Esophagus muscularis mucosa (tissue), 4 donors: ENCODE measurements around the gene CAPN11. TPM values are rescaled to one million over a fixed set of nuclear protein-coding genes. Genes with fewer than 3 reads are reported as not detected.

Source experiments
- DNase-seq: peaks from one replicate; pipeline ENCODE4 v3.0.0-alpha.2; 2017; ENCODE audit errors: extremely low spot score
- H3K27ac ChIP-seq, 4 donors: fragments of 200-600 bp; sonication (generic); replicated peaks in 1 of 4; 1 replicate in 3 of 4; 2 replicates in 1 of 4; pipeline ENCODE4 v1.5.1; 2016 to 2019; ENCODE audit warnings: mild to moderate bottlenecking in 1 of 4
- H3K27me3 ChIP-seq, 4 donors: fragments of 200-600 bp; sonication (generic); one replicate each; pipeline versions ENCODE4 v1.5.1 to v1.6.0; 2016 to 2019
- H3K36me3 ChIP-seq, 4 donors: fragments of 200-600 bp; sonication (generic); one replicate each; pipeline ENCODE4 v1.5.1; 2016 to 2019
- H3K4me1 ChIP-seq, 4 donors: fragments of 200-600 bp; sonication (generic); one replicate each; pipeline ENCODE4 v1.5.1; 2016 to 2019
- H3K4me3 ChIP-seq, 4 donors: fragments of 200-600 bp; sonication (generic); 1 replicate in 2 of 4; 2 replicates in 2 of 4; pipeline ENCODE4 v1.5.1; 2016 to 2019; ENCODE audit warnings: mild to moderate bottlenecking in 4 of 4, moderate library complexity in 1 of 4
- H3K9me3 ChIP-seq, 4 donors: fragments of 200-600 bp; sonication (generic); 1 replicate in 3 of 4; 2 replicates in 1 of 4; pipeline ENCODE4 v1.5.1; 2016 to 2019
- CTCF ChIP-seq, 3 experiments: fragments of 200-600 bp in 2 of 3; fragments of 450-650 bp in 1 of 3; sonication (generic) in 2 of 3; IDR thresholded peaks; one replicate each; pipeline ENCODE4 v1.5.1; 2017 to 2019; ENCODE audit warnings: antibody characterized with exemption in 3 of 3, mild to moderate bottlenecking in 2 of 3, moderate library complexity in 1 of 3
- EP300 ChIP-seq: sonication (generic); formaldehyde crosslinking; IDR thresholded peaks from one replicate; pipeline ENCODE4 v1.6.1; 2017; ENCODE audit warnings: antibody characterized with exemption
- POLR2A ChIP-seq: fragments of 450-650 bp; IDR thresholded peaks from one replicate; pipeline ENCODE4 v1.6.1; 2017; ENCODE audit warnings: antibody characterized with exemption, moderate library complexity, mild to moderate bottlenecking, low read depth
- POLR2AphosphoS5 ChIP-seq, 2 donors: sonication (generic); formaldehyde crosslinking; IDR thresholded peaks; one replicate each; pipeline ENCODE4 v1.6.1; 2017; ENCODE audit warnings: antibody characterized with exemption in 2 of 2
- WGBS: methylation state at CpG from one replicate; pipeline ENCODE4 v1.1.5; 2018; 5-methylcytosine and 5-hydroxymethylcytosine counted together
- intact Hi-C: fragments of 100-400 bp; cut with DNase I; formaldehyde crosslinking; loops from one replicate; pipeline ENCODE4 v1.15.1; 2023
- total RNA-seq, 4 donors: library from RNA; depleted of rRNA; stranded (reverse); fragments of >200 nt; gene quantifications; one replicate each; pipeline versions ENCODE4 v1.1.0 to v1.2.1, GENCODE V29; 2016

Gene CAPN11
- total RNA-seq, 4 donors from 2014 or later = 0.39 to 0.83 (median 0.50) TPM; not detected in 1

GRCh38 chr6:44228031-44228430 is 69.4 kb downstream of the CAPN11 start:
- Histone ChIP-seq H3K4me1 (peaks cover 87 to 100% (median 95%) of the 10 kb centered on the region in 4 donors), H3K36me3 (peaks cover 10 to 49% (median 37%) of the 10 kb centered on the region in 4 donors), H3K9me3 (no peaks in the 10 kb centered on the region), H3K27me3 (no peaks in the 10 kb centered on the region), H3K27ac (peak overlapping the region; percentile 95 to 98 (median 96)), H3K4me3 (peak overlapping the region; percentile 34 to 75 (median 61))
- no peak for DNase-seq
- 65% methylated on average over 6 of the region's 6 CpGs for WGBS
- TF ChIP-seq POLR2AphosphoS5 (IDR thresholded peaks at IDR 0.05) (no peak), CTCF (IDR thresholded peaks at IDR 0.05) (no peak), POLR2A (no peak), EP300 (no peak)
- intact Hi-C loops = no loop called here

GRCh38 chr6:44228433-44228832 is 69.8 kb downstream of the CAPN11 start:
- intact Hi-C loops = no loop called here

GRCh38 chr6:44228836-44229235 is 70.2 kb downstream of the CAPN11 start:
- intact Hi-C loops = no loop called here
- 82% methylated on average over 4 of the region's 5 CpGs for WGBS
- DNase-seq = no peak
- H3K4me1 ChIP-seq = peaks cover 95 to 100% (median 100%) of the 10 kb centered on the region in 4 donors
- H3K27ac ChIP-seq = peak overlapping the region; percentile 95 to 98 (median 96)
- peak overlapping the region in 2 of 4 donors; percentile 73 to 75 for H3K4me3 ChIP-seq
- no peaks in the 10 kb centered on the region for H3K27me3 ChIP-seq
- TF ChIP-seq EP300 (no peak), POLR2A (no peak), CTCF (IDR thresholded peaks at IDR 0.05) (no peak), POLR2AphosphoS5 (IDR thresholded peaks at IDR 0.05) (no peak)
- H3K9me3 ChIP-seq = no peaks in the 10 kb centered on the region
- peaks cover 10 to 55% (median 38%) of the 10 kb centered on the region in 4 donors for H3K36me3 ChIP-seq

More at GRCh38 chr6:44228433-44228832, 69.8 kb downstream of the CAPN11 start:
- TF ChIP-seq POLR2A (no peak), POLR2AphosphoS5 (IDR thresholded peaks at IDR 0.05) (no peak), EP300 (no peak), CTCF (IDR thresholded peaks at IDR 0.05) (no peak)
- peak overlapping the region in 2 of 4 donors; percentile 73 to 75 for H3K4me3 ChIP-seq
- H3K4me1 ChIP-seq = peaks cover 91 to 100% (median 98%) of the 10 kb centered on the region in 4 donors
- H3K9me3 ChIP-seq = no peaks in the 10 kb centered on the region
- H3K27ac ChIP-seq = peak overlapping the region; percentile 95 to 98 (median 96)
- WGBS = 88% methylated on average over 7 of the region's 7 CpGs
- H3K36me3 ChIP-seq = peaks cover 10 to 53% (median 38%) of the 10 kb centered on the region in 4 donors
- no peaks in the 10 kb centered on the region for H3K27me3 ChIP-seq
- no peak for DNase-seq

- peaks cover 10 to 55% (median 38%) of the 10 kb centered on the region in 4 donors for H3K36me3 ChIP-seq
- H3K27ac ChIP-seq = peak overlapping the region; percentile 95 to 98 (median 96)
- 75% methylated on average over 5 of the region's 11 CpGs for WGBS
- H3K27me3 ChIP-seq = no peaks in the 10 kb centered on the region
- H3K4me1 ChIP-seq = peaks cover 95 to 100% (median 100%) of the 10 kb centered on the region in 4 donors
- no peak for TF ChIP-seq POLR2A
- TF ChIP-seq CTCF (IDR thresholded peaks at IDR 0.05) = no peak
- no peak for TF ChIP-seq POLR2AphosphoS5 (IDR thresholded peaks at IDR 0.05)
- TF ChIP-seq EP300 = no peak
- H3K4me3 ChIP-seq = no peak overlapping the region
- no peaks in the 10 kb centered on the region for H3K9me3 ChIP-seq
- intact Hi-C loops = no loop called here
- DNase-seq = no peak
Measured at GRCh38 chr6:44229376-44230033, 70.9 kb downstream of the CAPN11 start.
